IMR-90 (cell line): ENCODE data around the gene APOH. TPM values are rescaled to one million over a fixed set of nuclear protein-coding genes. Genes with fewer than 3 reads are reported as not detected.

ENCODE experiments used
- ATAC-seq: fragments of 200-7000 bp; cut with Tn5 transposase; 2 replicates; pipeline ENCODE4 v1.9.1; 2020; ENCODE audit warnings: low read depth, mild to moderate bottlenecking, moderate library complexity
- BruUV-seq: library from RNA; stranded (reverse); fragments of 400-500 nt; replicated peaks from 2 replicates; lab custom pipeline; 2021; lab: Mats Ljungman, UMichigan
- CTCF ChIA-PET: fragments of 300-600 bp; formaldehyde crosslinking; extraction: SDS; loops from one replicate; lab custom pipeline; 2021; ENCODE audit warnings: antibody characterized with exemption; lab: Yijun Ruan, JAX
- POLR2A ChIA-PET: fragments of 300-600 bp; sonication (Branson Sonifier 250); formaldehyde crosslinking; loops from one replicate; lab custom pipeline; 2022; ENCODE audit warnings: antibody characterized with exemption; ENCODE audit not compliant: unreplicated experiment; lab: Charles Lee
- DNase-seq: peaks from one replicate; pipeline ENCODE4 v3.0.0; 2013
- H2AFZ ChIP-seq: replicated peaks from 2 replicates; pipeline ENCODE3; 2013; ENCODE audit warnings: low read length, mild to moderate bottlenecking; ENCODE audit not compliant: poor library complexity
- H2AK5ac ChIP-seq: 2 replicates; pipeline ENCODE4 v1.6.1; 2013; ENCODE audit warnings: low read depth, low read length, inconsistent platforms
- H2AK9ac ChIP-seq: replicated peaks from 2 replicates; pipeline ENCODE3; 2013; ENCODE audit warnings: mild to moderate bottlenecking, low read depth, low read length, moderate library complexity; ENCODE audit not compliant: poor library complexity
- H2BK120ac ChIP-seq: 2 replicates; pipeline ENCODE4 v1.6.1; 2013; ENCODE audit warnings: low read depth, low read length, inconsistent platforms
- H2BK15ac ChIP-seq: 3 replicates; pipeline ENCODE4 v1.6.1; 2013; ENCODE audit warnings: low read depth, low read length, inconsistent platforms
- H2BK20ac ChIP-seq: 2 replicates; pipeline ENCODE4 v1.6.1; 2013; ENCODE audit warnings: low read depth, mild to moderate bottlenecking, inconsistent platforms, low read length, moderate library complexity
- H2BK5ac ChIP-seq: 2 replicates; pipeline ENCODE4 v1.6.1; 2013; ENCODE audit warnings: mild to moderate bottlenecking, low read depth, low read length, inconsistent platforms; ENCODE audit not compliant: poor library complexity, severe bottlenecking
- H3K14ac ChIP-seq: replicated peaks from 2 replicates; pipeline ENCODE4 v1.6.1; 2013; ENCODE audit warnings: low read depth, low read length, inconsistent platforms
- H3K18ac ChIP-seq: 2 replicates; pipeline ENCODE4 v1.6.1; 2013; ENCODE audit warnings: low read depth, low read length, control low read depth
- H3K23ac ChIP-seq: 2 replicates; pipeline ENCODE4 v1.6.1; 2013; ENCODE audit warnings: low read depth, low read length, inconsistent platforms
- H3K27ac ChIP-seq: 2 replicates; pipeline ENCODE4 v1.5.1; 2013; ENCODE audit warnings: mild to moderate bottlenecking, control low read depth, low read length; ENCODE audit not compliant: insufficient read depth
- H3K27me3 ChIP-seq: 2 replicates; pipeline ENCODE4 v1.6.1; 2013; ENCODE audit warnings: low read length; ENCODE audit not compliant: control insufficient read depth, insufficient read depth
- H3K36me3 ChIP-seq: 2 replicates; pipeline ENCODE4 v1.6.1; 2013; ENCODE audit warnings: low read length, mixed read lengths; ENCODE audit not compliant: control insufficient read depth, insufficient read depth
- H3K4ac ChIP-seq: 2 replicates; pipeline ENCODE4 v1.6.1; 2013; ENCODE audit warnings: low read depth, low read length, inconsistent platforms
- H3K4me1 ChIP-seq: 2 replicates; pipeline ENCODE4 v1.6.1; 2013; ENCODE audit warnings: low read length, mixed read lengths; ENCODE audit not compliant: control insufficient read depth, insufficient read depth
- H3K4me2 ChIP-seq: 2 replicates; pipeline ENCODE4 v1.6.1; 2013; ENCODE audit warnings: low read depth, mild to moderate bottlenecking, control low read depth, low read length, moderate library complexity
- H3K4me3 ChIP-seq: 2 replicates; pipeline ENCODE4 v1.5.1; 2013; ENCODE audit warnings: low read depth, mild to moderate bottlenecking, control low read depth, low read length, moderate library complexity; ENCODE audit not compliant: insufficient read depth
- H3K56ac ChIP-seq: 2 replicates; pipeline ENCODE4 v1.6.1; 2013; ENCODE audit warnings: low read length, inconsistent platforms; ENCODE audit not compliant: insufficient read depth; ENCODE audit errors: extremely low read depth
- H3K79me1 ChIP-seq, 2 experiments: 2 replicates each; pipeline ENCODE4 v1.6.1; 2013; ENCODE audit warnings: low read length in 2 of 2, inconsistent platforms in 1 of 2, low read depth in 1 of 2
- H3K9ac ChIP-seq: 2 replicates; pipeline ENCODE4 v1.6.1; 2013; ENCODE audit warnings: low read depth, low read length, control low read depth
- H3K9me1 ChIP-seq: 2 replicates; pipeline ENCODE4 v1.6.1; 2013; ENCODE audit warnings: low read length, inconsistent platforms; ENCODE audit not compliant: insufficient read depth
- H3K9me3 ChIP-seq: 2 replicates; pipeline ENCODE4 v1.6.1; 2013; ENCODE audit warnings: low read length; ENCODE audit not compliant: control insufficient read depth, insufficient read depth
- H4K20me1 ChIP-seq: 2 replicates; pipeline ENCODE4 v1.6.1; 2013; ENCODE audit warnings: low read length, inconsistent platforms; ENCODE audit not compliant: insufficient read depth
- H4K5ac ChIP-seq: 2 replicates; pipeline ENCODE4 v1.6.1; 2013; ENCODE audit warnings: mild to moderate bottlenecking, low read depth, low read length, control low read depth
- H4K8ac ChIP-seq, 2 experiments: 2 replicates each; pipeline ENCODE4 v1.6.1; 2013; ENCODE audit warnings: low read depth in 2 of 2, low read length in 2 of 2, control low read depth in 1 of 2, inconsistent platforms in 1 of 2
- H4K91ac ChIP-seq: 2 replicates; pipeline ENCODE4 v1.6.1; 2013; ENCODE audit warnings: low read depth, low read length, inconsistent platforms; ENCODE audit not compliant: insufficient read depth
- CEBPB ChIP-seq: IDR thresholded peaks from 2 replicates; pipeline ENCODE4 v1.6.1; 2012; ENCODE audit warnings: low read depth, low read length, improper control_type of control experiment
- FOS ChIP-seq: fragments of 150-350 bp; IDR thresholded peaks from 2 replicates; pipeline ENCODE4 v1.6.1; 2016; ENCODE audit warnings: low read depth, low read length
- MAFK ChIP-seq: IDR thresholded peaks from 2 replicates; pipeline ENCODE4 v1.6.1; 2012; ENCODE audit warnings: low read depth, low read length, improper control_type of control experiment
- MAZ ChIP-seq: IDR thresholded peaks from 2 replicates; pipeline ENCODE4 v1.6.1; 2012; ENCODE audit warnings: low read depth, mild to moderate bottlenecking, low read length, improper control_type of control experiment, moderate library complexity, borderline replicate concordance
- NFE2L2 ChIP-seq: fragments of 150-350 bp; IDR thresholded peaks from 2 replicates; pipeline ENCODE4 v1.6.1; 2016; ENCODE audit warnings: low read depth, mild to moderate bottlenecking, low read length
- POLR2A ChIP-seq: IDR thresholded peaks from 2 replicates; pipeline ENCODE4 v1.6.1; 2012; ENCODE audit warnings: mild to moderate bottlenecking, low read depth, low read length
- USF2 ChIP-seq: fragments of 150-350 bp; IDR thresholded peaks from 2 replicates; pipeline ENCODE4 v1.6.1; 2017; ENCODE audit warnings: mild to moderate bottlenecking, antibody characterized with exemption, low read length, low read depth
- WGBS, 2 experiments: methylation state at CpG; one replicate each; pipeline versions ENCODE4 v1.1.5 to v1.1.7; 2013; ENCODE audit warnings: missing lambda C conversion rate in 2 of 2; ENCODE audit not compliant: insufficient read length in 1 of 2; ENCODE audit errors: extremely low coverage in 2 of 2; 5-methylcytosine and 5-hydroxymethylcytosine counted together
- dilution Hi-C: fragments of 300-500 bp; cut with HindIII; formaldehyde crosslinking; loops from one replicate; pipeline ENCODE4 v1.14.3; 2018; ENCODE audit warnings: low sequenced_read_pairs; ENCODE audit not compliant: unreplicated experiment
- in situ Hi-C: fragments of 300-500 bp; cut with MboI; formaldehyde crosslinking; loops from 3 replicates; pipeline ENCODE4 v1.14.3; 2019; ENCODE audit warnings: low sequenced_read_pairs, inconsistent platforms, mixed read lengths
- intact Hi-C: fragments of 100-400 bp; cut with micrococcal nuclease; formaldehyde crosslinking; loops from 2 replicates; pipeline ENCODE4 v1.10.0; 2022
- polyA plus RNA-seq, 3 experiments: library from polyadenylated mRNA; depleted of rRNA; stranded (reverse); fragments of >200 nt; gene quantifications; 2 replicates each; pipeline ENCODE4 v1.2.3, GENCODE V29; 2012; ENCODE audit warnings: low replicate concordance in 1 of 3
- total RNA-seq: library from RNA; depleted of rRNA; stranded (reverse); fragments of >200 nt; gene quantifications from 2 replicates; pipeline ENCODE4 v1.2.3, GENCODE V29; 2012

Gene APOH
- total and polyA plus RNA-seq, 2 of the 4 experiments (the other 2 are of a cell fraction): not detected

GRCh38 chr17:66241839-66242238 lies 12.6 kb upstream of the APOH start:
- H2AFZ ChIP-seq: no peak overlapping the region
- intact Hi-C loops: no loop called here

More at GRCh38 chr17:66241839-66242238, 12.6 kb upstream of the APOH start:
- Histone ChIP-seq H3K79me1 (no peaks in the 10 kb centered on the region), H3K9me1 (peaks cover 3% of the 10 kb centered on the region; the same call in 1 of the 2 replicates), H3K36me3 (no peaks in the 10 kb centered on the region), H3K27me3 (no peaks in the 10 kb centered on the region), H4K5ac (no peak overlapping the region), H3K56ac (no peak overlapping the region), H2AK9ac (no peak overlapping the region), H3K14ac (peak overlapping the region; percentile 12; the same call in 1 of the 2 replicates), H2BK5ac (no peak overlapping the region), H3K9ac (no peak overlapping the region), H2BK20ac (peak overlapping the region; percentile 21; the same call in 1 of the 2 replicates), H3K4me1 (no peaks in the 10 kb centered on the region), H4K20me1 (no peaks in the 10 kb centered on the region), H3K27ac (no peak overlapping the region), H3K4me2 (no peak overlapping the region), H2BK15ac (peak overlapping the region; percentile 42; the same call in 1 of the 3 replicates), H3K4me3 (no peak overlapping the region), H2AK5ac (peak overlapping the region; percentile 80), H3K9me3 (no peaks in the 10 kb centered on the region), H2BK120ac (peak overlapping the region; percentile 54), H4K91ac (no peak overlapping the region), H3K4ac (peak overlapping the region; percentile 44), H3K23ac (no peak overlapping the region), H4K8ac (no peak overlapping the region; a peak in 1 of 4 replicates), H3K18ac (no peak overlapping the region)
- ChIA-PET CTCF (no interaction called here), POLR2A (no interaction called here)
- dilution Hi-C loops: no loop called here
- no TSS peak for BruUV-seq
- in situ Hi-C loops: no loop called here
- WGBS, 2 experiments: no CpG with 5 or more reads among the region's 1 CpG
- no peak for DNase-seq
- TF ChIP-seq CEBPB: no peak
- TF ChIP-seq MAFK: no peak
- no peak for TF ChIP-seq POLR2A
- no peak for TF ChIP-seq FOS
- TF ChIP-seq USF2: no peak
- TF ChIP-seq MAZ: no peak
- no peak for TF ChIP-seq NFE2L2
- ATAC-seq: no peak
